Caco-2 (cell line): ENCODE results near the gene POFUT2. TPM values are rescaled to one million over a fixed set of nuclear protein-coding genes. Genes with fewer than 3 reads are reported as not detected.

Experiments
- BruUV-seq: library from RNA; stranded (reverse); fragments of 400-500 nt; replicated peaks from 2 replicates; lab custom pipeline; 2021; lab: Mats Ljungman, UMichigan
- CTCF ChIA-PET: fragments of 300-600 bp; sonication (Branson Sonifier 250); formaldehyde crosslinking; loops from one replicate; lab custom pipeline; 2022; ENCODE audit warnings: antibody characterized with exemption; lab: Charles Lee
- POLR2A ChIA-PET: fragments of 300-600 bp; sonication (Branson Sonifier 250); formaldehyde crosslinking; loops from one replicate; lab custom pipeline; 2022; ENCODE audit warnings: antibody characterized with exemption; lab: Charles Lee
- DNase-seq, 2 experiments: peaks; one replicate each; pipeline versions ENCODE4 v3.0.0 to v3.0.0-alpha.2; 2020 to 2022
- H3K27me3 ChIP-seq: replicated peaks from 2 replicates; pipeline ENCODE4 v1.6.0; 2011; ENCODE audit warnings: low read length; ENCODE audit not compliant: control insufficient read depth, insufficient read depth
- H3K36me3 ChIP-seq: 2 replicates; pipeline ENCODE4 v1.5.1; 2011; ENCODE audit warnings: low read length; ENCODE audit not compliant: control insufficient read depth, insufficient read depth
- H3K4me1 ChIP-seq: fragments of 250-450 bp; sonication (Bioruptor Pico); 2 replicates; pipeline ENCODE4 v1.5.1; 2020; ENCODE audit warnings: mild to moderate bottlenecking
- H3K4me3 ChIP-seq: 2 replicates; pipeline ENCODE4 v1.5.1; 2011; ENCODE audit warnings: low read depth, mild to moderate bottlenecking, control low read depth, low read length
- H3K9me3 ChIP-seq: fragments of 250-450 bp; sonication (Bioruptor Pico); 2 replicates; pipeline ENCODE4 v1.5.1; 2020; ENCODE audit warnings: mild to moderate bottlenecking, moderate library complexity
- H3K27ac Mint-ChIP-seq: one replicate; pipeline ENCODE4 v1.8.0; 2022; ENCODE audit warnings: mixed read lengths; ENCODE audit not compliant: unreplicated experiment
- H3K27me3 Mint-ChIP-seq: one replicate; pipeline ENCODE4 v1.8.0; 2022; ENCODE audit warnings: mixed read lengths; ENCODE audit not compliant: insufficient read depth, unreplicated experiment
- H3K36me3 Mint-ChIP-seq: one replicate; pipeline ENCODE4 v1.8.0; 2022; ENCODE audit warnings: mild to moderate bottlenecking, mixed read lengths; ENCODE audit not compliant: insufficient read depth, unreplicated experiment
- H3K4me1 Mint-ChIP-seq: one replicate; pipeline ENCODE4 v1.8.0; 2022; ENCODE audit warnings: low read depth, mixed read lengths; ENCODE audit not compliant: unreplicated experiment
- H3K4me3 Mint-ChIP-seq: one replicate; pipeline ENCODE4 v1.8.0; 2022; ENCODE audit warnings: mild to moderate bottlenecking, moderate library complexity, mixed read lengths; ENCODE audit not compliant: unreplicated experiment
- H3K9me3 Mint-ChIP-seq: one replicate; pipeline ENCODE4 v1.8.0; 2022; ENCODE audit warnings: mixed read lengths; ENCODE audit not compliant: unreplicated experiment
- CTCF ChIP-seq, 2 experiments: fragments of 200-600 bp in 1 of 2; IDR thresholded peaks; 1 replicate in 1 of 2; 2 replicates in 1 of 2; pipeline versions ENCODE4 v1.5.1 to v1.8.0; 2011 to 2022; ENCODE audit warnings: antibody characterized with exemption in 1 of 2, control low read depth in 1 of 2, inconsistent platforms in 1 of 2, low read depth in 1 of 2, low read length in 1 of 2, mild to moderate bottlenecking in 1 of 2, moderate library complexity in 1 of 2; ENCODE audit not compliant: insufficient read depth in 1 of 2, severe bottlenecking in 1 of 2, unreplicated experiment in 1 of 2
- intact Hi-C: fragments of 100-400 bp; cut with micrococcal nuclease; formaldehyde crosslinking; loops from one replicate; pipeline ENCODE4 v1.10.0; 2022; ENCODE audit not compliant: unreplicated experiment
- total RNA-seq: library from RNA; stranded (reverse); gene quantifications from 2 replicates; pipeline ENCODE4 v1.2.3, GENCODE V29; 2022

POFUT2 gene
- total RNA-seq, 1 experiment from 2014 or later, result 32.0 TPM

- TF ChIP-seq CTCF (IDR thresholded peaks at IDR 0.05; ENCODE audit: insufficient read depth in 1 of 2, low read depth in 1 of 2, low read length in 1 of 2, severe bottlenecking in 1 of 2, unreplicated experiment in 1 of 2), result no peak
- Mint-ChIP-seq H3K9me3 (no peaks in the 10 kb centered on the region), H3K36me3 (peaks cover 17% of the 10 kb centered on the region), H3K4me3 (no peak overlapping the region), H3K27ac (peak overlapping the region; percentile 85), H3K4me1 (peaks cover 18% of the 10 kb centered on the region), H3K27me3 (no peaks in the 10 kb centered on the region)
- H3K27me3 ChIP-seq, result no peaks in the 10 kb centered on the region
- peaks cover 46% of the 10 kb centered on the region for H3K4me1 ChIP-seq
- POLR2A ChIA-PET, result no interaction called here
- no peak for DNase-seq
- BruUV-seq, result no TSS peak
- CTCF ChIA-PET, result no interaction called here
- 0 out of 2 replicates have a peak, but pooled peaks cover 3% of the 10 kb centered on the region for H3K9me3 ChIP-seq
- H3K36me3 ChIP-seq, result no peaks in the 10 kb centered on the region
- no peak overlapping the region for H3K4me3 ChIP-seq
- intact Hi-C loops, result loop anchor here (5.0 kb wide), 1 partner anchor 38 kb away; no protein-coding TSS in a partner anchor
Measured at GRCh38 chr21:45293726-45294401, 6.2 kb upstream of the POFUT2 start.

- Mint-ChIP-seq H3K27ac (peak overlapping the region; percentile 80), H3K4me1 (peaks cover 18% of the 10 kb centered on the region), H3K9me3 (no peaks in the 10 kb centered on the region), H3K36me3 (peaks cover 17% of the 10 kb centered on the region), H3K4me3 (no peak overlapping the region), H3K27me3 (no peaks in the 10 kb centered on the region)
- ChIA-PET CTCF (interaction anchor here (1.2 to 1.3 kb wide), 7 partner anchors 36 to 263 kb away, joined by 3 to 5 read pairs (median 4); no protein-coding TSS in a partner anchor), POLR2A (no interaction called here)
- TF ChIP-seq CTCF (IDR thresholded peaks at IDR 0.05; ENCODE audit: insufficient read depth in 1 of 2, low read depth in 1 of 2, low read length in 1 of 2, severe bottlenecking in 1 of 2, unreplicated experiment in 1 of 2), result no peak
- Histone ChIP-seq H3K4me3 (no peak overlapping the region), H3K9me3 (0 out of 2 replicates have a peak, but pooled peaks cover 3% of the 10 kb centered on the region), H3K36me3 (no peaks in the 10 kb centered on the region), H3K27me3 (no peaks in the 10 kb centered on the region), H3K4me1 (peaks cover 46% of the 10 kb centered on the region)
- intact Hi-C loops, result loop anchor here (5.0 kb wide), 1 partner anchor 39 kb away; no protein-coding TSS in a partner anchor
- BruUV-seq, result no TSS peak
- DNase-seq, result no peak
Measured at GRCh38 chr21:45293220-45293725, 5.6 kb upstream of the POFUT2 start.

DNA sequence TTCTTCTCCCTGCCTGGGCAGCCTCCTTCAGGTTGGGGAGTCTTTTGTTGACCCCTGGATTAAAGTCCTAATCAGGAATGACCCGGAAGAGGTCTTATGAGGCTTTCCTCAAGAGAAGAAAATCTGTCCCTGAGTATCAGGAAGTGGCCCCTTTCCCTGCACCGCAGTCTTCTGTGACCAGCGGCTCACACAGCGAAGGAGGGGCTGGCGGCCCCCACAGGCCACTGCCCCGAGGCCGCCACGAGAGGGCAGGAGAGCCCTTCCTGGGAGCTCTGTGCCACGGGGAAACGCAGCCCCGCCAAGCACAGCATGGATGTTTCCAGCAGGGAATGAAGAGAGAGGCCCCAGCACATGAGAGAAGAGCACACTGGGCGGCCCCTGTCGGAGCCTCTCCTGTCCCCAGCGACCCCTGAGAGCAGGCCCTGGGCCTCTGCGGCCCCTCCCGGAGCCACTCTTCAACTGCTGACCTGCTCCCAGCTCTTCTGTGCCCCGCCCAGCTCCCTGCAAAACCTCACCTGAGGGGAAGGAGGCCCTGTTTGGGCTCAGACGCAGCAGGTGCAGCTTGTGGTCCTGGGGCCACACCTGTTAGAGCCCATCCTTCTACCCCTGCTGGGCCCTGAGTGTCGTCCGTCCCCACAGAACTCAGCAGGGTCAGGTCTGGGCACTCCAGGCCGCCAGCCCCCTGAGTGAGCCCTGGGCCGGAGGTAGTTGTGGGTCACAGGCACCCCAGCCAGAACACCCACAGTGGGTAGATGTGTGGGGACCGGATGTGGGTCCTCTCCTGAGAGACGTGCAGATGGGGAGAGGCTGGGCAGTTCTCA, 4.9 kb upstream of the POFUT2 start:
- TF ChIP-seq CTCF (IDR thresholded peaks at IDR 0.05; ENCODE audit: insufficient read depth in 1 of 2, low read depth in 1 of 2, low read length in 1 of 2, severe bottlenecking in 1 of 2, unreplicated experiment in 1 of 2), result peak; percentile 97
- CTCF ChIA-PET, result interaction anchor here (0.5 to 1.3 kb wide), 13 partner anchors 16 to 264 kb away, joined by 3 to 7 read pairs (median 4); no protein-coding TSS in a partner anchor
- Mint-ChIP-seq H3K9me3 (no peaks in the 10 kb centered on the region), H3K27me3 (no peaks in the 10 kb centered on the region), H3K4me1 (peaks cover 18% of the 10 kb centered on the region), H3K36me3 (peaks cover 21% of the 10 kb centered on the region), H3K27ac (peak overlapping the region; percentile 80), H3K4me3 (no peak overlapping the region)
- Histone ChIP-seq H3K36me3 (no peaks in the 10 kb centered on the region), H3K4me1 (peaks cover 46% of the 10 kb centered on the region), H3K4me3 (no peak overlapping the region), H3K9me3 (0 out of 2 replicates have a peak, but pooled peaks cover 3% of the 10 kb centered on the region), H3K27me3 (no peaks in the 10 kb centered on the region)
- POLR2A ChIA-PET, result no interaction called here
- intact Hi-C loops, result loop anchor here (1.0 to 5.0 kb wide), 4 partner anchors 40 to 147 kb away; no protein-coding TSS in a partner anchor
- DNase-seq, result peak; percentile 85 to 89
- BruUV-seq, result no TSS peak
